Activated CD8-positive, alpha-beta memory T cell treated with anti-CD3 and anti-CD28 coated beads for 48 hours (primary cell): Measurements from ENCODE around the gene GIPC2.

Experiments used
- DNase-seq, 3 experiments: peaks; one replicate each; pipeline ENCODE4 v3.0.0-alpha.2; 2020; ENCODE audit warnings: low read depth in 2 of 3, low spot score in 2 of 3

The GIPC2 gene

DNA sequence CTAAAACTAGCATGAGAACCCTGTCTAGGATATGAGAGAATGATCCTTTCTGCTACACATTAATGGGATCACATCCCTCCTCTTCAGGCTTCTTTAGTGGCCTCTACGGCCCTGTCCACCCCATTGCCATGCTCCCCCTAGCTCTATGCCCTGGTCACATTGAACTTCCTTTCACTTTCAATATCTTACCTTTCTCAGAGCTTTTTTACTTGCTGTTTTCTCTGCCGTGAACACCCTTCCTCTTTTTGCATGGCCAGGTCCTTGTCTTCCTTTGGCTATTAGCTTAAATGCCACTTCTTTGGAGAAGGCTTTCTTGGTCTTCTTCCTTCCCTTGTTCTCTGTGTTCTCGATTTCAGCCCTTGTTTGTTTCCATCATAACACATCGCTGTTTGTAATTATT lies 97.4 kb downstream of the GIPC2 start:
- DNase-seq = no peak

DNA sequence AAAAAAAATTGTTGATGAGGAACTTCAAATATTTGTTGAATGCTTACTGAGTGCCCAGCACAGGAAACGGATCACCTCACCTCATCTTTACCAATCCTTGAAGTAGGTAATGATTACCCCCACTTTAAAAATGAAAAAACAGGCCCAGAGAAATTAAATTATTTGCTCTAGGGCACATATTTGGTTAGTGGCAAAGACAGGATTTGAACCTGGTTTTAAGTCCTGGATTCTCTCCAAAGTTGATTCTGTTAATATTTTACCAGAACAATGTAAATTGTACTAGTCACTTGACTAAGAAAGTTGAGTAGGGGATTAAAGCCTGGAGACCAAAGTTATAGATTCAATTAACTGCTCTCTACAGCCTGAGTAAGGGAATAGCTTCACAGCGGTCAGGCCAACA lies 97.9 kb downstream of the GIPC2 start:
- no peak for DNase-seq

DNA sequence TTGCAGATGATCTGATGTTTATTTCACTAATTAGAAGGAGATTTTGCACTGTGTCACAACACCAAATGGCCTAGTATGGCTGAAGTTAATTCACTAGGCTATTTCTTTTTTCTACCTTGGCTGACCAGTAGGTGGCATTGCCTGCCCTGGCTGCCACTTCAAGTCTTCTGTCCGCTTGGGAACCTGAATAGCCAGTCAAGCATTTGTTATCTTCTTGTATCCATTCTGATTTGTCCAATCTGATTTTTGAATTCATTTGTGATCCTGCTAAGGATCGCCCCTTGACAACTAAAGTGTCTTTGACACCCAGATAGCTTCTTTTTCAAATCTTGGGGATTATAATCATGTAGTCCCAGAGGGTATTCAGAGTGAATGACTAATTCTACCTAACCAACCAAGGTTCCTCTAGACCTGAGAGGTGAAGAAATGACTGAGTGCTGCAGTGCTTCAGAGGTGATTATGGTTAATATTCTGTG lies 99.4 kb downstream of the GIPC2 start:
- no peak for DNase-seq

DNA sequence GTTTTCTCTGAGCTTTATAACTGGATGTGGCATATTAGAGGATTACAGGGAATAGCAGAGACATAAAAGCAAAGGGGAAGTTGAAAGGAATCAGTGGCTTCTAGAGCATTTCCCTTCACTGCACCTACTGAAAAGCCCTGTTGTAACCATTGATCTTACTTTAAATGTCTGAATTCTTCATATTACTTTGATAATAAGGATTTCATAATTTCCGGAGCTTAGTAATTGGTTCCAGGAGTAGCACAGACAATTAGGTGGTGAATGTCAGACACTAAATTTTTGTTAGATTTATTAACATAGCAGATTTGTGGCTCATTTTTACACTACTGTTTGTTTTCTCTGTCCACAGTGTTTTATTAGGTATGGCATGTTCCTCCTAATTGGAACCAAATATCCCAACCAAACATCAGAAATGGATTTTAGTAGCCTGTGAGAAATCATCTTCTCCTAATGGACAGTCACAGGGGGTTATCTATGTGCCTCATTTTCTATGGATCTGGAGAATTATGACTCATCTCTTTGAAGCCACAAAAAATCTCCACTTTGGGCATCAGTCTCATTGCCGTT lies 100.5 kb downstream of the GIPC2 start:
- DNase-seq = no peak

DNA sequence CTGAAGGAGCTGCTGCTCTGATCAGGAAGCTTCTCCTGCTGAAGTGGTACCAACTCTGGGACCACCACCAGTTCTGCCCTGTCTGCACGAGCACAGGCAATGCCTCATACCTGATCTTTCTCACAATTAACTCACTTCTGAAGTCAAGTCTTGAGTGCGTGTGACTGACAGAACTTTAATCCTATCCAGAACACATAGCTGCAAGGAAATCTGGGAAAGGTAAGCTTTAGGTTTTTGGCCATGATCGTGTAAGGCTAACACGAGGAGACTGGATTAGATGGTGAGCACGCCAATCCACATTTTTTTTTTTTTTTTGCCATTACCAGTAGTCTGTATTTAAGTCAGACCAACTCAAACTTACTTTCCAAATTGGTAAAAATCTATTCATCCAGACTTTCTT lies 101.3 kb downstream of the GIPC2 start:
- DNase-seq = no peak

DNA sequence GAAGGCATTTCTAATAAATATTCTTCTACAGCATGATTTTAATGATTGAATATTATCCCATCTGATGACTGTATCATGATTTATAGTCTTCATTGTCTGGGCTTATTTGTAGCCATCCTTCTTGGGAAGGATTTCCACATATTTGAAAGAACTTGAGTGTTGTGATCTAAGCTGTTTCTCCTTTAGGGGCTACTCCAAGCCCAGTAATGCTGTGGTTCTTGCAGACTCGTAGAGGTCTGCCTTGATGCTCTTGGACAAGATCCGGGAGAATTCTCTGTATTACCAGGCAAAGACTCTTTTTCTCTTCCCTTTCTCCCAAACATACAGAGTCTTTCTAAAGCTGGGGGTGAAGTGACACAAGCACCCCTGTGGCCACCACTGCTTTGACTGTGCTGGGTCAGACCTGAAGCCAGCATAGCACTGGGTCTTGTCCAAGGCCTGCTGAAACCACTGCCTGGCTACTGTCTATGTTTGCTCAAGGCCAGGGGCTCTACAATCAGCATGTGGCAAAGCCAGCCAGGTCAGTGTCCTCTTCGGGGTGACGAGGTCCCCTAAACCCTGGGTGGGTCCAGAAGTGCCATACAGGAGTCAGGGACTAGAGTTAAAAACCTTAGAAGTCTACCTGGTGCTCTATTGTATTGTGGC lies 107.4 kb downstream of the GIPC2 start:
- DNase-seq = no peak

DNA sequence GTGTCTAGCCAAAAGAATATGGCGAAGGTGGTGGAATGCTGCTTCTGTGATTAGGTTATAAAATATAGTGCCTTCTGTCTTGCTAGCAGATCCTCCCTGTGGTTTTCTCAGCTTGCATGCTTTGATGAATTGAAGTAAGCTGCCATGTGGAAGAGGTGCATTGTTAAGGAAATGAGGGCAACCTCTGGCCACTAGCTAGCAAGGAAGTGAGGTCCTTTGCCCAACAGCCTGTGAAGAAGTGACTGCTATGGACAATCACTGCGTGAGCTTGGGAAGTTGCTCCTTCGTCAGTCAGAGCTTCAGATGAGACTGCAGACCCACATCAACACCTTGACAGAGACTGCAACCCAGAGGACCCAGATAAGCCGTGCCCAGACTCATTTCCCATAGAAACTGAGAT lies 109.4 kb downstream of the GIPC2 start:
- DNase-seq = no peak

DNA sequence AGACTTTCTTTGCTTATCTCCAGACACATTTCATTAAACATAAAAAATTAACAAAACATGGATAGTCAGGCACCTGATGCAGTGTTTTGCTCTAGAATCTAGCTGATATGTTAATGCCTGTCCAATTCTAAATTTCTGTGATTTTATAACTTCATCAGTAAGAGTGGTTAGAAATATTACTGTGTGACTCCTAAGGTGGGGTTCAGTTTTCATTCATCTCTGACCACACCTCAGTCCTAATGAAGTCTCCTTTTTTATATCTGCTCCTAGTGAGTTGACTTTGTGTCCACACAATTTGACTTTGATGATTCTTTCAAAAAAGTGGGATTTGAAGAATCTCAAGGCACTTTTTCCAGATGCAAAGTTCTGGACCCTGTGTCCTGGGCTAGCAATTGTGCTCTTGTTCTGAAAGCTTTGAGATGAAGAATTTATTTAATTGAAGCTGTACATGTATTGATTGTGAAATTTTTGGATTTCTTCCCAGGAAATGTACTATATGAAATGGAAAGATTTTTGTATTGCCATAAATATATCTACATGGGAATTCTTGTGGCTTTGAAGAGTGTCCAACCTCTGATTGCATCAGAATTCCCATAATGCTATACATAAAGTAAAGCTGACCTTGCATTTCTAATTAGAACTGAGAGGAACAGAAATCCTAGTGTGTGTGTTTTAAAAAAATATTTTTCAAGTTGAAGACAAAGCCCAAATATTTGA lies 111.2 kb downstream of the GIPC2 start:
- no peak for DNase-seq

DNA sequence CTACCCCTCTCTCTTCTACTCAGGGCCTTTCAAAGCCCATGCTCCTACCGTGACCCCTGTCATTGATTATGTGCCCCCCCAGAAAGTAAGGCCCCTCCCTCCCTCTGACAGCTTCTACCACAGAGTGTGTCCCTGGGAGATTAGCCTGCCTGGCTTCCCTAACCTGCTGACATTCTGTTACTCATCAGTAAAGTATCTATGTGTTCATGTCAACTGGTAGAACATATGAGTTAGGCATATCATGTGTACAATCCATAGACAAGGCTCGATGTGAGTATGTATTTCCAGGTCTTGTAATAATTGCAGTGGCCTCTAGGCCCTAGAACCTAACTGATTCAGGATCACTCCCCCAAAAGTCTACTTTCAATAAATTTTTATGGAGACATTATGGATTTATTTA lies 120.0 kb downstream of the GIPC2 start:
- no peak for DNase-seq

DNA sequence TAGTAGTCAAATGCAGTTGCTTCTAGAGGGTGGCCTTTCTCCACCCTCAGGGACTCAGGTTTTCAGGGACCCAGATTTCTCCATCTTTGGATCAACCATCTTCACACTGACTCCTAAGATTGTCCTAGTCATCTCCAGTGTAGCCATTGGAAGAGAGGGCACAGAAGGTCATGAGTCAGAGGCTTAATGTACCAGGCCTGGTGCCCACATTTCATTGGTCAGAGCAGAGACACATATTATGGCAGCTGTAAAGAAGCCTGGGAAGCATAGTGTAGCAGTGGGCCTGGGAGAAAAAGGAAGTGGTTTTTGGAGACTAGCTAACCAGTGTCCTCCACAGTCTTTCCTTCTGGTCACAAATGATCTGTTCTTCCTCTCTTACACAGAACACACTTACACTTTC lies 122.5 kb downstream of the GIPC2 start:
- no peak for DNase-seq

DNA sequence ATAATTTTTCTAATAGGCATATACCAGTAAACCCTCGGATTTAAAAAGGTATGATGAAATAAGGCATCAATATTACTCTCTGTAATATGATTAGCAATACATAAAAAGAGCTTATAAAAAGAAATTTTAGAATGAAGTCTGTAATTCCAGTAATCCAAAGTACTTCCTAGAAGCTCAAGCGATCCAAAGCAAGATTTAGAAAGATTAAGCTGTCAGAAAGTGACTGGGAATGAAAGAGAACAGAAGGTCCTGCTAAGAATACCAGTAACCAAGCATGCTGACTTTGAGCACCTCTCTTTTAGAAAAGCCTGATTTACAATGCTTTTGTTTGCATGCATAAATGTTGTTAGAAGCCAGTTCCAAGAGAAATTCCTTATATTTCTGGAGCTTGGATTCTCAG lies 125.1 kb downstream of the GIPC2 start:
- no peak for DNase-seq

DNA sequence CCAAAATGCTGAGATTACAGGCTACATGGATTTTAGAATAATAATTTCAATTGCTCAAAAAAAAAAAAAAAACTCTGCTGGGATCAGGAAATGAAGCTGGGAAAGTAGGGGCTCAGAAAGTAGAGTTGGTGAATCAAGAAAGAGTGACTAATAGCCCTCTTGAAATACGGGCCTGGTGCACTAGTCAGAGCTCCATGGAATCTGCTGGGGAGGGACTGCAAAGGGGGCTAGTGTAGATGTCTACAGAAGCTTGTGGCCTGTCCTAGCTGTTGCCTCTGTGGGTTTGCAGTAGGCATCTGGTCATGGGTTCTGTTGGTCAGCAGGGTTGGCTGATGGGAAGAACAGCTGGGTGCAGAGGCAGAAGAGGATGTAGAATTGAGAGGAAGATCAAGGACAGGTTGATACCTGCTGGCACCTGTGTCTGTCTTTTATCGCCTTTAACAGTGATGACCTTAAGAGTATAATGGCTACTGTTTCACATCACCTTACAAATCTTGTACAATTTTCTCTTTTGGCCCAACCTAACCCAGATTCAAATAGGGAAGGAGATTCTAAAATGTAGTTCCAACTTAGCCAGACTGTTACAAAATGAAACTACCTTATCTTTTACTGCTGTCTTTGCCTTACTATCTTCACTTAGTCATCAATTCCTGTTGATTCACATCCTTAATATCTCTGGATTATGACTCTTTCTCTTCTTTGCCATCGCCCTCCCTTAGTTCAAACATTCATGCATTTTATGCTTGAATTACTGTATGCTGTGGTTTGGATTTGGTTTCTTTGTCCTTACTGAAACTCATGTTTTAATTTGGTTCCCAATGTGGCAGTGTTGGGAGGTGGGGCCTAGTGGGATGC lies 126.2 kb downstream of the GIPC2 start:
- DNase-seq = no peak

DNA sequence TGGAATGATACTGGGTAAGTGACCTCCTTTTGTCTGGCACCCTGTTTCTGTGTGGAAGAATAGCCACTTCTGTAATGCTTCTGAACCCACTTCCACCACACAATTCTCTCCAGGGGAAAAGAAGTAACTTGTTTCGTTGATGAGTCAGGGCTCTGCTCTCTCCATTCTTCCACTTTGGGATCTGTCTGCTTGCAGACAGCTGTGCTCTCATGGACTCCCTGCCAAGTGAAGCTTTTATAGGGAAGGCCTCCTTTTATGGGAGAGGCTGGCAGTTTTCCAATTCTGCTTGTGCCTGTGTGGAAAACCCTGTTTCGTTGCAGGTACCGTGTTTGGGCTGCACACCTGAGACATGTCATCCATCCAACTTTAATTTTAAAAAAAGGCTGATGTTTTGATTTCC lies 130.7 kb downstream of the GIPC2 start:
- no peak for DNase-seq

DNA sequence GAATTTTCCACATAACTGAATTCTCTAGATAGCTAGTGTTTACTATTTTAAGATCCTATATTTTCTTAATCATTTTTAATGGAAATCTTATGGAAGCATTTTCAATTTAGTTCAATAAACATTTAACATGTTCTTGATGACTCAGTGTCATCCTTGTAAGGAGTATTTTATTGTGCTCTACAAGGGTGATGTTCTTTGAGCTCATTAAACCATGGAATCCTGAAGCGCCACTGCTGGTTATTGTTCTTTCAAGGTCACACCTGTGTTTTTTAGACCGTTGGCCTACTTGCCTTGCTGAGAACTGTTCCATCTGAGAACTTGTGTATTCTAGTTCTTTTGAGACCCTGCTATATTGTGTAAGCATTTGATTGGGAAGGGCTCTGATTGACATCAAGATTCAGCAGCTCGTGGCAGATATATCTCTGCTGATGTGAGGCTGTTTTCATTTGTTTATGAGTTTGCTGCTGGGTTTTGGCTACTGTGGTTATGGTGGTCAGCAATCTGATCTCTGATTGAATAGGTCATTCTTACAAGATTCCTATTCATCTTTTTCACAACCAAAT lies 132.0 kb downstream of the GIPC2 start:
- no peak for DNase-seq

DNA sequence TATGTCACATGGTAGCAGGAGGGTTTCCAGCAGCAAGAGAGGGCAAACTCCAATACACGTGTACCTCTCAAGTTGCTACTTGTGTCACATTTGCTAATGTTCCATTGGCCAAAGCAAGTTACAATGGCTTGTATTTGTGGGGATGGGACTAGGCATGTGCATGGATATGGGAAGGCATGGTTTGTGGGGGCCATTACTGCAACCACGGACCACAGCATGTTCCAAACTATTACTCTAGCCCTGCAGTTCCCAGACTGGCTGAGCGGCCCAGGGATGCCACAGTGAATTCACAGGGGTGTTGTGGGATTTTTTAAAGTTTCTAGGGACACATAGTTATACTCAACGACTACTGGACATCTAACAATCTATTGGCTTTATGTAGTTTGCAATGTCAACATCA lies 133.1 kb downstream of the GIPC2 start:
- no peak for DNase-seq

DNA sequence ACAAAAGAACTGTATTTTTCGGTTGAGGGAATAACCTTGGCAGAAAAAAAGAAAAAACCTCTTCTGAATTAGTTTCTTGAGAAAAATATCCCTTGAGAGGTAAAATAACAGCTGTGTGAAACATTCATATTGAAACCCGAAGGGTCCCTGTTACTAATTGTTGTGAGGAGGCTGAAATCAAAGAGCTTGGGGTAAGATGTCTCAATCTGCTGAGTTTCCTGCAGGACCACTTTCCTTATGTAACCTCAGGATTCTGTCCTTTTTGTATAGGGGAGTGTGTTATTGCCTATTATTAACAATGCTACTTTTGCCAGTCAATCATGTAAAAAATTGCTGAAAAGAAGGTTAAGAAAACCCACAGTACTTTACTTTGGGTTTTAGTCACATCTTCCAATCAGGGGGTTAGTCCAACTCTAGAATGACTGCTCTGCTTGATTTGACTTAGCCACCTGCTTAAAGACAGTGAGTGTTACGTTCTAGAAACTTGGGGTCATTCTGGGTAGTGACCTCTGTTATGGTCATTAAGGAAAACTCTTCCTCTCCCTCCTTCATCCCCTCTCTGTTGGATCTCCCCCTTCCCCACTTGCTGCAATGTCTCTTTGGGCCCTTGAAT lies 138.8 kb downstream of the GIPC2 start:
- no peak for DNase-seq
